Activated CD8-positive, alpha-beta memory T cell treated with anti-CD3 and anti-CD28 coated beads, Interleukin-2, amount 50 U/mL, for 1 hour (primary cell): Measurements from ENCODE around the gene APP.
"Not testable (repeated sequence)": the region's sequence is repeated elsewhere in the genome, so short reads cannot be mapped to it uniquely, and the experiment has no call there.

Experiments
- DNase-seq: peaks from one replicate; pipeline ENCODE4 v3.0.0-alpha.2; 2020; ENCODE audit errors: extremely low read depth

APP gene

DNA sequence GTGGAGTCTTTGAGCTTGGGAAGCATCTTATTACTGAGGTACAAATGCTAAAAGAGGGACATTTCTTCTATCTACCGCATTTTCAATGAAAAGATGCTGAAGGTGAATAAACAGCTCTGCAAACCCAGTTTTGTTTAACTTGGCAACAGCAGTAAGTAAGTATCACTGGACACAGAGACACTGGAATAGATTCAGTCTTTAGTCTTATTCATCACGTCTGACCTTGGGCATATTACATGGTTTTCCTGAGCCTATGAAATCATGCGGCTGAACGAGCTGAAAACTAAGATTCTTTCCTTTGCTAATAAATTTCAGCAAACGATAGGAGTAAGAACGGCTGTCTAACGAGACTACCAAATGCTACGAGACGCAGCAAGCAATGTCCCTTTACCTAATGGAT lies 228.4 kb downstream of the APP start:
- no peak for DNase-seq

DNA sequence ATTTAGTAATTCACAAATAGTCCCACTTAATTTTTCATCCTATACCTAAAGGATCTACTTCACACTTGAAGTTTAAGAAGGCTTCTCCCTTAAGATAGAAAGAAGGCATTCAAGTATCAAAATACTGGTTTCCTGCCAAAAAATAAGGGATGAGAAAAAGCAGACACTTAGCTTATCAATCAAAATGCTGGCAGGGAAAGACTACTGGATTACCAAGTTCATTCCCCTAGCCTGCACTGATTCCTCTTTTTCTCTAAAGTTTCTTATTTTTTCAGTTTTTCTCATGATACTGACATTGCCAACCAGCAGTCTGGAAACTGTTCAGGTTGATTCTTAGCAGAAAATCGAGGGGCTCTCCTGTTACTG lies 231.2 kb downstream of the APP start:
- DNase-seq: no peak

DNA sequence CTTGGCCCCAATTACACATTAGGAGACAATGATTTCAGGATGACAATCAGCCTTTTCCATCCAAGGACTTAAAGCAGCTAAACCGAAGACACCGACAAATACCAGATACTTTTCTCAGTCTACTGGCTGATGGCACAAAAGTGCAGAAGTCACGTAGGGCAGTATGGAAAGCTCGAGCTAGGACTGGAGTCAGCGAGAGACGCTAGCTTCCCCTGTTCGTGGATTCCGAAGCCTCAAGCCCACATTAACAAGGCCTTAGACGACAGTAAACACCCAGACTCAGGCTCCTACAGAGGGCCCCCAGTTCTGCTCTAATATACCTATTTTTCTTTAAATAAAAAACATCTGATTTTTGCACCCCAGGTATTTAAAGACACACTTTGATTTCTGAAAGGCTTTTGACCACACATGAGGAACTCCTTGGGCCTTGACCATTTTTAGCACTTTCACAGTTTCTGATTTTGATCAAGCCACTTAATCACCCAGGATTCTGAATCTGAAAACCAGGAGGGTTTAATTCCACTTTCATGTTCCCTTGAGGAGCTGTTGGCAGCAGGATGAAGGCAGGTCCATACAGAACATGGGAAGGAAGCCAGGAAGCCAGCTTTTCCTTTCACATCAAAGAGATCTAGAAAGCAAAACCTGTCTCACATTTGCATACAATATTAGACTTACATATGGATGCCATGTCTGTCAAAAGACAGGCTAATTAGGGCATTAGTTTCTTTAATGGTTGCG lies 231.7 kb downstream of the APP start:
- DNase-seq: no peak

DNA sequence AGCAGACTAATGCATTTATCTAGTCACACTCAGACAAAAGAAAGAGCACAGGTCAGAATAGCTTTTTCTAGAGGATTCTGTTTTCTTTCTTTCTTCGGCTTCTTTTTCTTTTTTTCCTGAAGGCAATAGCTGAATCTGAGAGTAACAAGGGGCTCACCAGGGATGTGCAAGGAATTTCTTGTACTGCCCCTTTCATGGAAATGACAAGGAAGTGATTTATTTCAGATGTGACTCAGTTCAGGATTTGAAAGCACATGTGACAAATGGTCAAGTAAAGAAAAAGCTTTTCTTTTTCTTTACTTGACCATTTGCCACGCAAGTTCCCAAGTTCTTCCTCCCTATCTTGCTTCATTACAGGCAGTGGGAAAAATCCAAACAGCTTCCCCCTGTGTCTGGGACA lies 233.8 kb downstream of the APP start:
- no peak for DNase-seq

DNA sequence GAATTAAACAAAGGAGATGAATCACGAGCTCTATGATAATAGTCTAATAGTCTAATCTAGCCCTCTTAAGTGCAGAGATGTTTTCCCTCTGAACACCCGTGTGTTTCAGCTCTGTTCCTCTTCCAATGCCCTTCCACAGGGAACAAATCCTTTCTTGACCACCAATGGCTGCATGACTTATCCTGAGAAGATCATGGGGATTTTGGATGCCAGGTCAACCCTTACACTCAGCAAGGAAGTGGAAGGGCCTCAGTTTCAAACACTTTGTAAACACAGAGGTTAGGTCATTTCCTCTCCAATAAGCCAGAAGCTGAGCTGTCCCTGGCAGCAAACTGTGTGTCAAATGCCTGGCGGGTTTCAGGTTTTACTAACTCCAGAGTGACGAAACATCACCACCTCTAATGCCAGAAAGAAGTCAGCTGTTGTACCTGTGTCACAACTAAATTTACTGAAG lies 235.8 kb downstream of the APP start:
- DNase-seq: no peak

DNA sequence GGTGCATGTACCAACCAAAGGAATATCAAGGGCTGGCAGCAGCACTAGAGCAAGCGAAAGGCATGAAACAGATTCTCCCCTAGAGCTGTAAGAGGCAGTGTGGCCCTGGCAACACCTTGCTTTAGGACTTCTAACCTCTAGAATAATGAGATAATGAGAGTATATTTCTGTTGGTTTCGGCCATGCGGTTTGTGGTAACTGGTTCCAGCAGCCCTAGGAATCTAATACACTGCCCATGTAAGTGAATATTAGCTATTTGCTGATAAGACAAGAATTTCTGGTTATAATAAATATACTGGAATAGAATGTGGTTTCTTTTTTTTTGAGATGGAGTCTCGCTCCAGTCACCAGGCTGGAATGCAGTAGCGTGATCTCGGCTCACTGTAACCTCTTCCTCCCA lies 236.4 kb downstream of the APP start:
- DNase-seq: no peak

DNA sequence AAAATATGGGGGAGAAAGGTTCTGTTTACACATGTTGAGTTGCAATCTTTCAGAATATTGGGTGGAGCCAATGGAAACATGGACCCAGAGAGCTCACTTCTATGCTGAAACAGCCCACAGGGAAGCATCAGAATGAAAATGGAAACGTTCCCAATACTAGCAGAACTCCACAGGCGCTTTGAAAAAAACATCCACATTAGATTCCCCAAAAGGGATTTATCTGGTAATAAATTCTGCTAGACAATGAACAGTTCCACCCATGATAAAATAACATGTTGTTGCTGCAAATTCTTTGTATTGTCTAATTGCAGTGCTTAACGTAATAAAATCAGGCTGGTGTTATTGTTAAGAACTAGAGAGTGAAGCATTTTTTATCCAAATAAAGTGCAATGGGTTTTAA lies 238.8 kb downstream of the APP start:
- no peak for DNase-seq

DNA sequence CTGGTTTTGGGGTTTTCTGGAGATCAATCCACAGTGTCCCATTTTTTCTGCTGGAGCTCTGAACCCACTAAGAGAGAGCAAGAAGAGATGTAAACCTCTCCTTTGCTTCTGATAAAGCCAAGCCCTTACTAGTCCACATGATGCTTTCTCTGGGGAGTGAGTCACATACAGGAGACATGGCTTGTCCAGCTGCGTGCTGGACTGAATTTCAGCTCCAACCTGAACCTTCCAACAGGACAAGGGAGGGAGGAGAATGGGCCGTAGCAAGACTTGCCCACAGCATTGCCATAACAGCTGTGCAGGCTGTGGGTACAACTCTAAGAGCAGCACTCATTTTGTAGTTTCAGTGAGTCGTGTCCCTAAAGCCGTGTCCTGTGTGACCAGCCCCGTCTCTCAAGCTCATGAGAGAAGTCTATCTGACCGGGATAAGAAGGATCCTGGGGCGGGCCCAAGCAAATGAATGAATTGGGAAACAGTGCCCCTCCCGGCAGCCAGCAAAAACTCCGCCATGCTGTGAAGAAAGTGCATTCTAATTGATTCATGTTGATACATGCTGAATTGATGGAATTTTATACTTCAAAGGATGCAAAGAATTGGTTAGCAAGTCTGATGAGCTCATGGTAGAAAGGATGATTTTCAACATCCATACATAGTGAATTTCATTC lies 240.6 kb downstream of the APP start:
- DNase-seq: no peak

DNA sequence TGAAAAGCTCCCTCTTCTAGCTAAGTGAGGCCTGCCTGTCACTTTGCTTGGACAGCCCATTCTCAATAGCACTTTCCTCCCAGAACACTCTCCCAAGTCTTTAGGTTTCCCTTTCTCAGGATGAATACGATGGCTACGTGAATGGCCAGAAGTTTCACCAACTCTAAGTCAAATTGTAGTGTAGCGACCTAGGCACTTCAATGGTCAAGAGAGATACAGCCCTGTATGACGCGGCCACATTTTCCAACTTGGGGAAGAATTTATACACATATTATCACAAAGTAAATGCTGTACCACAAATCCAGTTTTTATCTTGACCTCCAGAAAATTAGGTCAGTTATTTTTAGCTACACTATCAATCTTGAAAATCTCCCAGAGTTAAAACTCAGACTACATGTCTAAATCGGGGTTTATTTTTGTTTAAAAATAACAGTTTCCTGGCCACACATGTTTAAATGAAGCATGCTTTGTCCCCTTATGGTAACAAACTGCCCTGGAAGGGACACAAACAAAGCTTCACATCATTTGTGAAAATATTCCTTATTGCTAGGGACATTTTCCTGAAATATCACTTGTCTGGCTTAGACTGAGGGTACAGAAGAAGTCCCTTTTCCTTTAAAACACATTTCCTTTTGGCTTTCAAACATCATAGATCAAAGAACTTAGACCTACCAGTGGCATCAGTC lies 243.2 kb downstream of the APP start:
- no peak for DNase-seq

DNA sequence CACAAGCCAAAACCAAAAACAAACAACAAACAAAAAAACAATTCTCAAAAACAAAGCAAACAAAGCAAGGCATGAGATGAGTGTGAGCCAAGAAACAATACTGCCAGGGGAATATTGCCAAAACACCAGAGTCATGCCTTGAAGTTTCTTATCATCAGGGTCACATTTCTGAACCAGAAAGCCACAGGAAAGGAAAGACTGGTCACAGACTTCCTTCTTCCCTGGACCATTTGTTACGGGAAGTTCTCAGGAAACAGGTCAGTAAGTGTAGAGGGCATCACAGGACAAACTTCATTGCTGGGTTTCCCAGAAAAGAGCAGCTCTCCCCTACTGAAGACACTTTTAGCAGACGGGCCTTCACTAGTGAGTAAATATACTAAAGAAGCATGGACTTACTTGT lies 244.6 kb downstream of the APP start:
- DNase-seq: no peak

DNA sequence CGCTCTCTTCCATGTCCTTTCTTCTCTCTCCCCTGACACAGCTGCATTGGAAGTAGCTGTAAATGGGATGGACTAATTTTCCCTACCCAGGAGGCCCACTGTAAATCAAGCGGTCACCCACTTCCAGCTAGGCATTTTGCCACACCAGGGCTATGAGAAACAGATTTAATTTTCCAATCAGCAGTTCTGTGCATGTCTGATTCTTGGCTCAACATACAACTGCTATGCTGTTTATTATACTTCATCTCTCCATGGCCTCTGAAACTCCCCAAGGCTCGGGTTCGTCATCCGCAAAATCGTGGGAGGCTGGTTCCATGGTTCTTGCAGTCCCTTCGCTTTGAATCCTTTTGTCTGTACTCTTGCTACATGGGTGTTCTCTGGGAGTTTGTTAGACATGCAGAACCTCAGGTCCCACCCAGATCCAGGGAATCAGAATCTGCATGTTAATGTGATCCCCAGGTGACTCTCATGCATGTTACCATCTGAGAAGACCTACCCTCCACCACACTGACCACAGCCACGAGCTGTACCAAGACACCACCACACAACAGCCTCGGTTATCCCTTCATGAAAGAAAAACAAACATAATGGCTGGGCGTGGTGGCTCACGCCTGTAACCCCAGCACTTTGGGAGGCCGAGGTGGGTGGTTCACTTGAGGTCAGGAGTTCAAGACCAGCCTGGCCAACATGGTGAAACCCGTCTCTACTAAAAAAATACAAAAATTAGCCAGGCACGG lies 245.3 kb downstream of the APP start:
- DNase-seq: no peak

DNA sequence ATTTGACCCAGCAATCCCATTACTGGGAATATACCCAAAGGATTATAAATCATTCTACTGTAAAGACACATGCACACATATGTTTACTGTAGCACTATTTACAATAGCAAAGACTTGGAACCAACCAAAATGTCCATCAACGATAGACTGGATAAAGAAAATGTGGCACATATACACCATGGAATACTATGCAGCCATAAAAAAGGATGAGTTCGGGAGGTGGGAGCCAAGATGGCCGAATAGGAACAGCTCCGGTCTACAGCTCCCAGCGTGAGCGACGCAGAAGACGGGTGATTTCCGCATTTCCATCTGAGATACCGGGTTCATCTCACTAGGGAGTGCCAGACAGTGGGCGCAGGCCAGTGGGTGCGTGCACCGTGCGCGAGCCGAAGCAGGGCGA lies 252.4 kb downstream of the APP start:
- not testable (repeated sequence) for DNase-seq

DNA sequence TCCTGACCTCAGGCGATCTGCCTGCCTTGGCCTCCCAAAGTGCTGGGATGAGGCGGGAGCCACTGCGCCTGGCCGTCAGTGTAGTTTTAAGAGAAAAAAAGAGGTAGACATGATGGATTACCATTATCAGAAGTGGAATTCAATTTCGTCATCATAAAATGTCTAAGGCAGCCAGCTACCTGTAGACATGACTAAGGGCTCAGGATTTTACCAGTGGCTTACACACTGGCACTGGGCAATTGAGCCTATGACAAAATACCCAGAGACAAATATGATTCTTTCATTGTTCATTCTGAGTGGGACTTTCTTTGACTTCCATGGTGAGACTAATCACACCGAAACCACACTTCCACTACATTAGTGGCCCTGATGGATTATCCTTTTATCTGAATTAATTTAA lies 254.3 kb downstream of the APP start:
- no peak for DNase-seq

DNA sequence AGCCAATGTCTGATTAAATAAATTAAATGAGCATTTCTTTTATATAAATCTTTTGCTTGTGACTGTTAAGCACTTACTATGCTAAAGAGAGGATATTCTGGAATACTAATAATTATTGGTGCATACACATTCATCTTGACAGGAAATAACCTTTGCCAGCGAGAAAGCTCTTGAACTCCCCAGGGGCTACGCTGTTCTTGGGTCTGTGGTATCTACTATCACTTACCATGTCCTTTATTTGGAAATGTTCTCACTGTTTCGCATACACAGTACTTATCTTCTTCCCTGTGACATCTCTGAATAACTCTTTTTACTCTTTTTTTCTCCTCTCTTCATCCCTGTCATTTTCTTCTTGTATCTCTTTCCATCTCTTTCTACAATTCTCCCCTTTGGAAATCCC lies 257.1 kb downstream of the APP start:
- no peak for DNase-seq

DNA sequence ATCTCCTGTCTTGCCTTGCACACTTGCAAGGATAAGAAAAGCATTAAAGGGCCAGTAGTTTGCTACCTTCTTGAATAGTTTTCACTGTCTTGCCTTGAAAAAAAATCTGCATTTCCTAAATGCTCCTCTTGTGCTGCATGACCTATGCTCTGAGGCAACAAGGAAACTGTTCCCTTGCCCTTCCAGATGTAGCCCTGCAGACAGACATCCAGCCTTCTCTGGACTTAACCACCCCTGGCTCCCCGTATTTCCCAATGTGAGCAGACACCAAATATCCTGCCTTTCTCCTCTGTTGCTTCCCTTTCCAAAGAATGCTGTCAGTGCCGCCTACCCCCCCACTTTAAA lies 258.2 kb downstream of the APP start:
- DNase-seq: no peak

DNA sequence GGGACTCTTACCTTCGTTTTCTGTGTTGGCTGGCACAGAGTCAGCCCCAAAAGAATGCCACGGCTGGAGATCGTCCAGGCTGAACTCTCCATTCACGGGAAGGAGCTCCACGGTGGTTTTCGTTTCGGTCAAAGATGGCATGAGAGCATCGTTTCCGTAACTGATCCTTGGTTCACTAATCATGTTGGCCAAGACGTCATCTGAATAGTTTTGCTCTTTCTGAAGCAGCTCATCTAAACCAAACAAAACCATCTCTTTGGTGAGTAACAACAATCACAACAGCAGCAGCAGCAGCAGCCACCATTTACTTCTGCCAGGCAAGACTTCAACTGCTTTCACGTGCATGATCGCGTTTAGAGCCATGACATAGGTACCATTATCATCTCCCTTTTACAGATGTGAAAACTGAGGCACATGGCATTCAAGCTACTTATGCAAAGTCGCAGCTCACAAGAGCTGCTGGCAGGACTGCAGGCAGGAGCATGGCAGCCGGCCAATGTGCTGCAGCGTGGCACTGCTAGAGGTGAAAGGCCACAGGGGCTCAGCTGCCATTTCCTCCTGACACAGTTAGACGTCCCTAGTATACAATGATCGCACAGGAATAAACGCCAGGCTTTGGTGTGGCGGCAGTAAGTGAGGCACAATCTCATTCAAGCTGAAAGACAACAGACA lies 258.7 kb downstream of the APP start:
- DNase-seq: no peak

DNA sequence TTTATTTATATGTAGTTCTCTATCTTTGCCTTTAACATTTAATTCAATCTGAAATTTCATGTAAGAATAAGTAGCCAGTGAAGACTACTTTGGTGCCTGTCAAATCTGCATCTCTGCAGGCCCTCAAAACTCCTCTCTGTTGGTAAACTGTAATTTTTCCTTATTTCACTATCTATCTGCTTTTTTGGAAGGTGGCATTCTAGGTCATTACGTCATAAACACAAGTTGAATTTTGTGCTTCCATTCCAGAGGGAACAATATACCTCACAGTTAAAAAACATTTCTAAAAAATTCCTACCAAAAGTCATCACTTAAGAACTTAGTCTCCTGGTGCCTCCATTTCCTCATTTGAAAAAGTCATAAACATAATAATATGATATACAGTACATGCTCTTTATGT lies 259.8 kb downstream of the APP start:
- no peak for DNase-seq

DNA sequence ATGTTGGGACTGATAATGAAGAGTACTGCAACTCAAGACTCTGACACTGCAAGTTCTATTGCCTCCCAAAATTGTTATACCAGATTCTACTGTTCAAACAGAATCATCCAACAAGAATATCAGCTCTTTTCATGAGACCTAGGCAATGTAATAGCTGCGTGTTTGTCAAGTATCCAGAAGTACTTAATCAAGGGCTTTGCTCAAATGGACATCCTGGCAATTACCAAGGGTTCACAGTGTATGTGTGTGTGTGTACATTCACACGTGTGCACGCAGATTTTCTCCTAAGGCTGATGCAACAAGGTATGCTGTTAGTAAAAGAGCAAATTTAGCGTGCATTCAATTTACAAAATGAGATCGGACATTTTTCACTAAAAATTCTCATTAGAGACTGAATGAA lies 261.2 kb downstream of the APP start:
- no peak for DNase-seq

DNA sequence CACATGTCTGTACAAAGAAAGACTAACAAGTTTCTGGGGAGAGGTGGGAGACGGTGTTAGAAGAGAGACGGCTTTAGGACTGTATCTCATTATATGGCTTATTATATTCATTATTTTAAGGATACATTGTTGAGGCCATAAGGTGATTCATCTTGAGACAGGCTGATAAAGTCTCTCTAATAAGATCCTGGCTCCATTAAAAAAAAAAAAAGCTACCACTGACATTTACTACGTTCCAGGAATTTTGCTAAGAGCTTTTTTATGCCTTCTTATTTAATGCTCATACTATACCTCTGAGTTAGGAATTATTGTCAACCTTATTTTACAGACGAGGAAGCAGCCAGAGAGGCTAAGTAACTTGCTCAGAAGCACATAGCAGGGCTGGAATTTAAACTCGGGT lies 262.1 kb downstream of the APP start:
- no peak for DNase-seq

DNA sequence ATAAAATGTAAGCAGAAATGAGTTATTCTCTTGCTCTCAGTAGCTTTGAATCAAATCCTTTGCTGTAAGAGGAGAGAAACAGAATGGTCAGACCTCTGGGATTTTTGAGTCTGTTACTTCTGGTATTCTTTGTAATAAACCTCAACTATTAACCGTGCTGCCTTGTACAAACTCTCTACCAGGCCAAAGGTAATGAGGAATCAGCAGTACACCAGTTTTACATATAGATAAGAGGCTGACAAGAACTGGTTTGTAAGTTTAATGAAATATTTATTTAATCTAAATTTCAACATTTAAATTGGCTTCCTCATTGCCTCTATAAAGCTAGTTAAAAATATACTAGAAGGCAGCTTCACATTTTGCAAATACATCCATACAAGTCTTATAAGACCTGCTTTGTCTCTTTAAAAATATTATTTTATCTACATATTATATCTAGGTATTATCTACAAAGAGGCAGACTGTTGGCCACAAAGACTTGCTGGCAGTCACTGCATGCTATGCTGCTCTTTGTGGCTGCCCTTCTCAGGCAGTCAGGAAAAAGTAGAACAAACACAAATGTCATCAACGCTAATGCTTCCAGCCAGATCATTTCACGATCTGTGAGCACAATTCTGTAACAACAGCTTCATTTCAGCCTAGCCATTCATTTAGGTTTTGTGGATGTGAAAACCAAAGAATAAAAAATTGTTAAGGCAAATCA lies 262.8 kb downstream of the APP start:
- no peak for DNase-seq

DNA sequence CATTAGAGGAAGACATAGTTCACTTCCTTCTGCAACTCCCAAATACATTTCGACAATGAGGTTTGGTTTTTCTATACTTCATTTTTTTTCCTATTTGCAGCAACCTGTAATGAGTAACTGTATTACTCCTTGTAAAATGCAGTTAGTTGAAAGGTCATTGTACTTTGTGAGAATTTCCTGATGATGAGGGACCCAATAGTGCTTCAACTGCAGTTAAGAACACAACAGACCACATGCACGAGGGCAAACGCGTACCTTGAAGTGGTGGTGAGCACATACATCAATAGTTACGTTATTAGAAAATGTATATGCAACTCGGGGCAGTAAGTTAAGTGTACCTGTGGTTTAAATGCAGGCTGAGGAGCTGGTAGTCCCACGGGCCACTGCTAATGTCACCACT lies 264.0 kb downstream of the APP start:
- DNase-seq: no peak
